Skeletal muscle tissue (tissue), 4 donors: Measurements from ENCODE around the gene MFSD12. TPM values are rescaled to one million over a fixed set of nuclear protein-coding genes. Genes with fewer than 3 reads are reported as not detected.
"Not testable (repeated sequence)": the region's sequence is repeated elsewhere in the genome, so short reads cannot be mapped to it uniquely, and the experiment has no call there.

Source experiments
- H3K27ac ChIP-seq: one replicate; pipeline ENCODE4 v1.7.0; 2013; ENCODE audit warnings: mild to moderate bottlenecking, low read depth, low read length, inconsistent platforms
- H3K27me3 ChIP-seq, 3 donors: one replicate each; pipeline ENCODE4 v1.7.0; 2013; ENCODE audit warnings: low read length in 3 of 3; ENCODE audit not compliant: control insufficient read depth in 3 of 3, insufficient read depth in 3 of 3
- H3K36me3 ChIP-seq, 3 donors: one replicate each; pipeline ENCODE4 v1.7.0; 2013; ENCODE audit warnings: low read length in 3 of 3; ENCODE audit not compliant: control insufficient read depth in 3 of 3, insufficient read depth in 3 of 3
- H3K4me1 ChIP-seq, 3 donors: one replicate each; pipeline ENCODE4 v1.7.0; 2013; ENCODE audit warnings: low read length in 3 of 3, mild to moderate bottlenecking in 3 of 3; ENCODE audit not compliant: control insufficient read depth in 3 of 3, insufficient read depth in 3 of 3
- H3K4me3 ChIP-seq, 3 donors: one replicate each; pipeline ENCODE4 v1.7.0; 2013; ENCODE audit warnings: low read length in 3 of 3
- H3K9ac ChIP-seq, 3 donors: one replicate each; pipeline ENCODE4 v1.7.0; 2013; ENCODE audit warnings: low read length in 3 of 3, mild to moderate bottlenecking in 3 of 3, moderate library complexity in 2 of 3, low read depth in 1 of 3
- H3K9me3 ChIP-seq, 3 donors: one replicate each; pipeline ENCODE4 v1.7.0; 2013; ENCODE audit warnings: low read length in 3 of 3; ENCODE audit not compliant: control insufficient read depth in 3 of 3
- total RNA-seq: library from RNA; depleted of rRNA; stranded (reverse); fragments of >200 nt; gene quantifications from one replicate; pipeline ENCODE4 v1.2.3, GENCODE V29; 2014
- donor health status: Osteomylitis.

MFSD12 gene
- total RNA-seq, 1 donor from 2014 or later: 18.8 TPM

GRCh38 chr19:3532154-3532786 lies 25.1 kb downstream of the MFSD12 start:
- Histone ChIP-seq H3K4me3 (no peak overlapping the region), H3K9ac (no peak overlapping the region), H3K27ac (no peak overlapping the region), H3K9me3 (no peaks in the 10 kb centered on the region), H3K36me3 (peaks cover 50 to 56% (median 50%) of the 10 kb centered on the region in 3 donors), H3K4me1 (no peaks in the 10 kb centered on the region), H3K27me3 (no peaks in the 10 kb centered on the region)

- Histone ChIP-seq H3K4me3 (no peak overlapping the region), H3K27me3 (no peaks in the 10 kb centered on the region), H3K9me3 (no peaks in the 10 kb centered on the region), H3K27ac (no peak overlapping the region), H3K9ac (no peak overlapping the region), H3K4me1 (no peaks in the 10 kb centered on the region), H3K36me3 (peaks cover 55 to 61% (median 55%) of the 10 kb centered on the region in 3 donors)
Observed at GRCh38 chr19:3531716-3532115, 25.7 kb downstream of the MFSD12 start.

GRCh38 chr19:3530389-3530788 lies 27.0 kb downstream of the MFSD12 start:
- H3K27me3 ChIP-seq: no peaks in the 10 kb centered on the region
- no peaks in the 10 kb centered on the region for H3K4me1 ChIP-seq
- no peak overlapping the region for H3K4me3 ChIP-seq
- peaks cover 55 to 58% (median 56%) of the 10 kb centered on the region in 3 donors for H3K36me3 ChIP-seq
- no peak overlapping the region for H3K9ac ChIP-seq
- H3K9me3 ChIP-seq: no peaks in the 10 kb centered on the region
- no peak overlapping the region for H3K27ac ChIP-seq

GRCh38 chr19:3529299-3529698 lies 28.1 kb downstream of the MFSD12 start:
- H3K9me3 ChIP-seq, H3K4me3 ChIP-seq, H3K4me1 ChIP-seq, H3K27ac ChIP-seq, H3K27me3 ChIP-seq, H3K9ac ChIP-seq: not testable (repeated sequence)
- H3K36me3 ChIP-seq: peaks cover 54 to 56% (median 56%) of the 10 kb centered on the region in 3 donors

- Histone ChIP-seq H3K27ac (no peak overlapping the region), H3K9ac (no peak overlapping the region), H3K4me3 (no peak overlapping the region), H3K4me1 (no peaks in the 10 kb centered on the region), H3K9me3 (no peaks in the 10 kb centered on the region), H3K27me3 (no peaks in the 10 kb centered on the region), H3K36me3 (peaks cover 53 to 58% (median 56%) of the 10 kb centered on the region in 3 donors)
Observed at GRCh38 chr19:3528539-3529211, 28.7 kb downstream of the MFSD12 start.

- Histone ChIP-seq H3K9ac (no peak overlapping the region), H3K4me1 (no peaks in the 10 kb centered on the region), H3K9me3 (no peaks in the 10 kb centered on the region), H3K4me3 (no peak overlapping the region), H3K27me3 (no peaks in the 10 kb centered on the region), H3K36me3 (peaks cover 54 to 57% (median 54%) of the 10 kb centered on the region in 3 donors), H3K27ac (no peak overlapping the region)
Observed at GRCh38 chr19:3528080-3528479, 29.3 kb downstream of the MFSD12 start.

GRCh38 chr19:3527238-3527910 lies 30.0 kb downstream of the MFSD12 start:
- no peaks in the 10 kb centered on the region for H3K27me3 ChIP-seq
- no peak overlapping the region for H3K9ac ChIP-seq
- peaks cover 48 to 54% (median 50%) of the 10 kb centered on the region in 3 donors for H3K36me3 ChIP-seq
- H3K4me1 ChIP-seq: no peaks in the 10 kb centered on the region
- H3K27ac ChIP-seq: no peak overlapping the region
- no peaks in the 10 kb centered on the region for H3K9me3 ChIP-seq
- H3K4me3 ChIP-seq: no peak overlapping the region

- H3K9me3 ChIP-seq: no peaks in the 10 kb centered on the region
- H3K27ac ChIP-seq: no peak overlapping the region
- H3K9ac ChIP-seq: no peak overlapping the region
- peaks cover 43 to 50% (median 48%) of the 10 kb centered on the region in 3 donors for H3K36me3 ChIP-seq
- H3K4me3 ChIP-seq: no peak overlapping the region
- H3K27me3 ChIP-seq: no peaks in the 10 kb centered on the region
- H3K4me1 ChIP-seq: no peaks in the 10 kb centered on the region
Observed at GRCh38 chr19:3526507-3527237, 30.7 kb downstream of the MFSD12 start.

- Histone ChIP-seq H3K4me3 (no peak overlapping the region), H3K36me3 (peaks cover 34 to 39% (median 35%) of the 10 kb centered on the region in 3 donors), H3K27ac (no peak overlapping the region), H3K4me1 (no peaks in the 10 kb centered on the region), H3K9me3 (no peaks in the 10 kb centered on the region), H3K9ac (no peak overlapping the region), H3K27me3 (no peaks in the 10 kb centered on the region)
Observed at GRCh38 chr19:3524904-3525451, 32.4 kb downstream of the MFSD12 start.
